Measurements from ENCODE around the gene TIMELESS.

The TIMELESS gene

GRCh38 chr12:56375598-56376434 lies 73.4 kb downstream of the TIMELESS start:
- no peak overlapping the region for H3K9ac ChIP-seq (ENCODE audit: low read depth, low read length, poor library complexity, severe bottlenecking)
- H3K4me1 ChIP-seq (ENCODE audit: insufficient read depth, low read length, poor library complexity, severe bottlenecking), result no peaks in the 10 kb centered on the region
- no peaks in the 10 kb centered on the region for H3F3A ChIP-seq (ENCODE audit: low read depth)
- H2AFZ ChIP-seq (ENCODE audit: low read length), result no peak overlapping the region
- H3K4me3 ChIP-seq (ENCODE audit: low read length, poor library complexity, severe bottlenecking), result no peak overlapping the region
- no peaks in the 10 kb centered on the region for H3K27me3 ChIP-seq (ENCODE audit: insufficient read depth, low read length, poor library complexity, severe bottlenecking)
- H3K9me2 ChIP-seq (replicated peaks; ENCODE audit: low read depth, low read length), result no peaks in the 10 kb centered on the region
- no peaks in the 10 kb centered on the region for H3K36me3 ChIP-seq (ENCODE audit: insufficient read depth, low read length)
- no peak for TF ChIP-seq EZH2phosphoT487 (IDR thresholded peaks at IDR 0.05; ENCODE audit: borderline replicate concordance)
- TF ChIP-seq CTCF (conservative IDR thresholded peaks at IDR 0.05; ENCODE audit: low read length), result no peak
- no peak overlapping the region for H3K4me2 ChIP-seq (ENCODE audit: low read depth, low read length, poor library complexity, severe bottlenecking)
- H3K9me3 ChIP-seq (ENCODE audit: insufficient read depth, low read depth, low read length), result peaks cover 3% of the 10 kb centered on the region; the same call in 1 of the 2 replicates
- no peaks in the 10 kb centered on the region for H3K79me2 ChIP-seq (ENCODE audit: insufficient read depth, low read length)
- no peaks in the 10 kb centered on the region for H4K20me1 ChIP-seq (ENCODE audit: insufficient read depth, low read length, poor library complexity, severe bottlenecking)

DNA sequence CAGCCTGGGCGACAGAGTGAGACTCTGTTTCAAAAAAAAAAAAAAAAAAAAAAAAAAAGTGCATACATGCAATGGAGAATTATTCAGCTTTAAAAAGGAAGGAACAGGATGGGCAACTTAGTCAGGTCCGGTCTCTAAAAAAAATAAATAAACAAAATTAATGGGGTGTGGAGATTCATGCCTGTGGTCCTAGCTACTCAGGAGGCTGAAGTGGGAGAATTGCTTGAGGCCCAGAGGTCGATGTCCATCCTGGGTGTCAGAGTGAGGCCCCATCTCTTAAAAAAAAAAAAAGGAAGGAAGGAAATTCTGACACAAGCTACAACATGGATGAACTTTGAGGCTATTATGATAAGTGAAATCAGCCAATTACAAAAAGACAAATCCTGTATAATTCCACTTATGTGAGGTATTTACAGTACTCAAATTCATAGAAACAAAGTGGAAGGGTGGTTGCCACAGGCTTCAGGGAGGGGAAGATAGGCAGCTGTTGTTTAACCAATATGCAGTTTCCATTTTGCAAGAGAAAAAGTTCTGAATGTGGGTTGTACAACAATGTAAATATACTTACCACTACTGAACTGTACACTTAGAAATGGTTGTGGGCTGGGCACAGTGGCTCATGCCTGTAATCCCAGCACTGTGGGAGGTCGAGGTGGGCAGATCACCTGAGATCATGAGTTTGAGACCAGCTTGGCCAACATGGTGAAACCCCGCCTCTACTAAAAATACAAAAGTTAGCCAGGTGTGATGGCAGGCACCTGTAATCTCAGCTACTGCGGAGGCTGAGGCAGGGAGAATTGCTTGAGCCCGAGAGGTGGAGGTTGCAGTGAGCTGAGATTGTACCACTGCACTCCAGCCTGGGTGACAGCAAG lies 74.3 kb downstream of the TIMELESS start:
- Histone ChIP-seq H4K20me1 (ENCODE audit: insufficient read depth, low read length, poor library complexity, severe bottlenecking) (no peaks in the 10 kb centered on the region), H3K9me3 (ENCODE audit: insufficient read depth, low read depth, low read length) (peaks cover 3% of the 10 kb centered on the region; the same call in 1 of the 2 replicates), H3K27me3 (ENCODE audit: insufficient read depth, low read length, poor library complexity, severe bottlenecking) (no peaks in the 10 kb centered on the region), H3K4me2 (ENCODE audit: low read depth, low read length, poor library complexity, severe bottlenecking) (no peak overlapping the region), H3K9ac (ENCODE audit: low read depth, low read length, poor library complexity, severe bottlenecking) (no peak overlapping the region), H3K4me1 (ENCODE audit: insufficient read depth, low read length, poor library complexity, severe bottlenecking) (no peaks in the 10 kb centered on the region), H3K79me2 (ENCODE audit: insufficient read depth, low read length) (no peaks in the 10 kb centered on the region), H3K36me3 (ENCODE audit: insufficient read depth, low read length) (no peaks in the 10 kb centered on the region), H3K4me3 (ENCODE audit: low read length, poor library complexity, severe bottlenecking) (no peak overlapping the region), H3K9me2 (replicated peaks; ENCODE audit: low read depth, low read length) (no peaks in the 10 kb centered on the region), H3F3A (ENCODE audit: low read depth) (no peaks in the 10 kb centered on the region), H2AFZ (ENCODE audit: low read length) (no peak overlapping the region)
- no peak for TF ChIP-seq CTCF (conservative IDR thresholded peaks at IDR 0.05; ENCODE audit: low read length)
- TF ChIP-seq EZH2phosphoT487 (IDR thresholded peaks at IDR 0.05; ENCODE audit: borderline replicate concordance), result no peak

GRCh38 chr12:56373515-56373914 lies 75.7 kb downstream of the TIMELESS start:
- Histone ChIP-seq H3K4me3 (ENCODE audit: low read length, poor library complexity, severe bottlenecking) (no peak overlapping the region), H3K9ac (ENCODE audit: low read depth, low read length, poor library complexity, severe bottlenecking) (no peak overlapping the region), H2AFZ (ENCODE audit: low read length) (no peak overlapping the region), H3F3A (ENCODE audit: low read depth) (no peaks in the 10 kb centered on the region), H3K4me2 (ENCODE audit: low read depth, low read length, poor library complexity, severe bottlenecking) (no peak overlapping the region), H3K9me3 (ENCODE audit: insufficient read depth, low read depth, low read length) (peaks cover 3% of the 10 kb centered on the region; the same call in 1 of the 2 replicates), H3K79me2 (ENCODE audit: insufficient read depth, low read length) (no peaks in the 10 kb centered on the region), H4K20me1 (ENCODE audit: insufficient read depth, low read length, poor library complexity, severe bottlenecking) (no peaks in the 10 kb centered on the region), H3K4me1 (ENCODE audit: insufficient read depth, low read length, poor library complexity, severe bottlenecking) (no peaks in the 10 kb centered on the region), H3K9me2 (replicated peaks; ENCODE audit: low read depth, low read length) (no peaks in the 10 kb centered on the region), H3K36me3 (ENCODE audit: insufficient read depth, low read length) (no peaks in the 10 kb centered on the region), H3K27me3 (ENCODE audit: insufficient read depth, low read length, poor library complexity, severe bottlenecking) (no peaks in the 10 kb centered on the region)
- TF ChIP-seq CTCF (conservative IDR thresholded peaks at IDR 0.05; ENCODE audit: low read length) (no peak), EZH2phosphoT487 (IDR thresholded peaks at IDR 0.05; ENCODE audit: borderline replicate concordance) (no peak)

Data from Loucy (cell line).